HL-60 (cell line): ENCODE data around the gene RPRD1B.

Experiments
- DNase-seq, 2 experiments: peaks; one replicate each; pipeline ENCODE4 v3.0.0-alpha.2; 2010 to 2020; ENCODE audit warnings: low read depth in 1 of 2, low spot score in 1 of 2
- H3K27ac ChIP-seq: fragments of 250-450 bp; sonication (Bioruptor Pico); replicated peaks from 2 replicates; pipeline ENCODE4 v1.5.1; 2020; ENCODE audit warnings: mild to moderate bottlenecking, moderate library complexity
- H3K27me3 ChIP-seq: fragments of 250-450 bp; sonication (Bioruptor Pico); 2 replicates; pipeline ENCODE4 v1.5.1; 2021; ENCODE audit warnings: mild to moderate bottlenecking, moderate library complexity; ENCODE audit not compliant: insufficient read depth, poor library complexity, severe bottlenecking
- H3K4me3 ChIP-seq: replicated peaks from 2 replicates; pipeline ENCODE4 v1.5.1; 2011; ENCODE audit warnings: mild to moderate bottlenecking, control low read depth, low read length; ENCODE audit not compliant: insufficient read depth
- GABPA ChIP-seq: IDR thresholded peaks from 2 replicates; pipeline ENCODE4 v1.6.1; 2012; ENCODE audit warnings: low read depth
- POLR2AphosphoS5 ChIP-seq: IDR thresholded peaks from 2 replicates; pipeline ENCODE4 v1.6.1; 2012; ENCODE audit warnings: low read depth
- SPI1 ChIP-seq: IDR thresholded peaks from 2 replicates; pipeline ENCODE4 v1.6.1; 2012; ENCODE audit warnings: low read depth, mild to moderate bottlenecking, borderline replicate concordance
- TF ChIP-seq, protein P1 (sequence below): IDR thresholded peaks from one replicate; pipeline ENCODE4 v1.5.1; 2011; ENCODE audit warnings: low read length, control low read depth, inconsistent platforms; ENCODE audit not compliant: insufficient read depth
- TF ChIP-seq, protein P2 (sequence below): IDR thresholded peaks from 2 replicates; pipeline ENCODE4 v1.6.1; 2012; ENCODE audit warnings: low read depth; ENCODE audit not compliant: insufficient replicate concordance

The RPRD1B gene

DNA sequence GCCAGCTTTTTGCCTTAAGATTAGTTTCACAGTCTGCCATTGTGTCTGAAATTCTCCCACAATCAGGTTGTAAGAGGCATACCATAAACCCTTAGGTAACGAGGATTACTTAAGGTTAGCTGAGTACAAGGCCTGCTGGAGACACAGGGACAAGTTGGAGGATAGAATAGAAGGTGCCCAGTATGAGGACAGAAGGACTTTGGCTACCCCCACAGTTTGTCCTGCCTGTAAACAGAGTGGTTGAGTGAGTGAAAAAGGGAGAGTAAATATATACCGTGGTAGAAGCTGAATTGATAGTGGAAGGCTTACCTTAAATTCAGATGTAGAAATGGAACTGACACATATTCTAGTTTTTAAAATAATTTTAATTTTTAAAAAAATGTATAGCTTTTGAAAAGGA lies 19.3 kb downstream of the RPRD1B start:
- H3K27ac ChIP-seq: no peak overlapping the region

DNA sequence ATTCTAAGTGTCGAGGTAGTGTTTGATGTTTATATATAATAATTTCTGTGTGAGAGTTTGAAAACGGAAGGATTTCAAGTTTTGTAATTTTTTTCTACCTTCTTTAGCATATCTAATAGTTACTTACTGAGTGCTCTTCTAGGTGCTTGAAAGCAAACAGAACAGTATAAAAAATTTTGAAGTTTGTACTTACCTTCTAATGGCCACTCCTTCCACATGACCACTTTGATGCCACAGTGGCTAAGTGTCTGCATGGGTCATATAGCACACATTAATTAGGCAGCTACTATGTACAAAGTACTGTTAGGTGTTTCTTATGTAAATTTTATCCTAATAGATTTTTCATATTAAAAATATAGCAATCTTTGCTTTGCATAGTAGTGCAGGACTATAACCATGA lies 21.1 kb downstream of the RPRD1B start:
- no peak overlapping the region for H3K27ac ChIP-seq
- no peak overlapping the region for H3K4me3 ChIP-seq
- H3K27me3 ChIP-seq: no peaks in the 10 kb centered on the region
- no peak for TF ChIP-seq GABPA
- TF ChIP-seq, protein P1, sequence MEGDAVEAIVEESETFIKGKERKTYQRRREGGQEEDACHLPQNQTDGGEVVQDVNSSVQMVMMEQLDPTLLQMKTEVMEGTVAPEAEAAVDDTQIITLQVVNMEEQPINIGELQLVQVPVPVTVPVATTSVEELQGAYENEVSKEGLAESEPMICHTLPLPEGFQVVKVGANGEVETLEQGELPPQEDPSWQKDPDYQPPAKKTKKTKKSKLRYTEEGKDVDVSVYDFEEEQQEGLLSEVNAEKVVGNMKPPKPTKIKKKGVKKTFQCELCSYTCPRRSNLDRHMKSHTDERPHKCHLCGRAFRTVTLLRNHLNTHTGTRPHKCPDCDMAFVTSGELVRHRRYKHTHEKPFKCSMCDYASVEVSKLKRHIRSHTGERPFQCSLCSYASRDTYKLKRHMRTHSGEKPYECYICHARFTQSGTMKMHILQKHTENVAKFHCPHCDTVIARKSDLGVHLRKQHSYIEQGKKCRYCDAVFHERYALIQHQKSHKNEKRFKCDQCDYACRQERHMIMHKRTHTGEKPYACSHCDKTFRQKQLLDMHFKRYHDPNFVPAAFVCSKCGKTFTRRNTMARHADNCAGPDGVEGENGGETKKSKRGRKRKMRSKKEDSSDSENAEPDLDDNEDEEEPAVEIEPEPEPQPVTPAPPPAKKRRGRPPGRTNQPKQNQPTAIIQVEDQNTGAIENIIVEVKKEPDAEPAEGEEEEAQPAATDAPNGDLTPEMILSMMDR: no peak
- no peak for DNase-seq

More for the DNA sequence above, 19.3 kb downstream of the RPRD1B start:
- H3K4me3 ChIP-seq: no peak overlapping the region
- DNase-seq: no peak
- H3K27me3 ChIP-seq: no peaks in the 10 kb centered on the region
- TF ChIP-seq POLR2AphosphoS5: no peak
- TF ChIP-seq GABPA: no peak
- TF ChIP-seq, protein P1: no peak
- TF ChIP-seq, protein P2, sequence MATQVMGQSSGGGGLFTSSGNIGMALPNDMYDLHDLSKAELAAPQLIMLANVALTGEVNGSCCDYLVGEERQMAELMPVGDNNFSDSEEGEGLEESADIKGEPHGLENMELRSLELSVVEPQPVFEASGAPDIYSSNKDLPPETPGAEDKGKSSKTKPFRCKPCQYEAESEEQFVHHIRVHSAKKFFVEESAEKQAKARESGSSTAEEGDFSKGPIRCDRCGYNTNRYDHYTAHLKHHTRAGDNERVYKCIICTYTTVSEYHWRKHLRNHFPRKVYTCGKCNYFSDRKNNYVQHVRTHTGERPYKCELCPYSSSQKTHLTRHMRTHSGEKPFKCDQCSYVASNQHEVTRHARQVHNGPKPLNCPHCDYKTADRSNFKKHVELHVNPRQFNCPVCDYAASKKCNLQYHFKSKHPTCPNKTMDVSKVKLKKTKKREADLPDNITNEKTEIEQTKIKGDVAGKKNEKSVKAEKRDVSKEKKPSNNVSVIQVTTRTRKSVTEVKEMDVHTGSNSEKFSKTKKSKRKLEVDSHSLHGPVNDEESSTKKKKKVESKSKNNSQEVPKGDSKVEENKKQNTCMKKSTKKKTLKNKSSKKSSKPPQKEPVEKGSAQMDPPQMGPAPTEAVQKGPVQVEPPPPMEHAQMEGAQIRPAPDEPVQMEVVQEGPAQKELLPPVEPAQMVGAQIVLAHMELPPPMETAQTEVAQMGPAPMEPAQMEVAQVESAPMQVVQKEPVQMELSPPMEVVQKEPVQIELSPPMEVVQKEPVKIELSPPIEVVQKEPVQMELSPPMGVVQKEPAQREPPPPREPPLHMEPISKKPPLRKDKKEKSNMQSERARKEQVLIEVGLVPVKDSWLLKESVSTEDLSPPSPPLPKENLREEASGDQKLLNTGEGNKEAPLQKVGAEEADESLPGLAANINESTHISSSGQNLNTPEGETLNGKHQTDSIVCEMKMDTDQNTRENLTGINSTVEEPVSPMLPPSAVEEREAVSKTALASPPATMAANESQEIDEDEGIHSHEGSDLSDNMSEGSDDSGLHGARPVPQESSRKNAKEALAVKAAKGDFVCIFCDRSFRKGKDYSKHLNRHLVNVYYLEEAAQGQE: no peak
- TF ChIP-seq SPI1: no peak

DNA sequence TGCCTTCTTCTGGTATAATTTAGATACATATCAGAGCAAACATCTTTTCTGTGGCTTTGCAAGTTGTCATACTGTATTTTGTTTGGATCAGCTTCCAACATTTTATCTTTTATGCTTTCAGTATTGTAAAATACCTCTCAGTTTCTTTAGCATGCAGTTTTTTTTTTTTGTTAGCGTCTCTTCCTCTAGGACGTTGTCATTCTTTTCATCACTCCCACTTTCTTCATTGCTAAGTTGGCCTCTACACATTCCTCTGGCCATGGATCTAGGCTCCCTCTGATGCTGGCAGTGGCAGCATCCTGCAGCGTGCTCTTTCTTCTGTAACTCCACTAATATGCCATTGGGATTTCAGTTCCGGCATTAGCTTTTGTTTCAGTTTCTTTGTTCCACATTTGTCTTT lies 21.7 kb downstream of the RPRD1B start:
- Histone ChIP-seq H3K27ac (no peak overlapping the region), H3K4me3 (no peak overlapping the region), H3K27me3 (no peaks in the 10 kb centered on the region)
- DNase-seq: no peak
- TF ChIP-seq SPI1 (no peak), GABPA (no peak), POLR2AphosphoS5 (no peak)
- TF ChIP-seq, protein P2: no peak
- TF ChIP-seq, protein P1: no peak

DNA sequence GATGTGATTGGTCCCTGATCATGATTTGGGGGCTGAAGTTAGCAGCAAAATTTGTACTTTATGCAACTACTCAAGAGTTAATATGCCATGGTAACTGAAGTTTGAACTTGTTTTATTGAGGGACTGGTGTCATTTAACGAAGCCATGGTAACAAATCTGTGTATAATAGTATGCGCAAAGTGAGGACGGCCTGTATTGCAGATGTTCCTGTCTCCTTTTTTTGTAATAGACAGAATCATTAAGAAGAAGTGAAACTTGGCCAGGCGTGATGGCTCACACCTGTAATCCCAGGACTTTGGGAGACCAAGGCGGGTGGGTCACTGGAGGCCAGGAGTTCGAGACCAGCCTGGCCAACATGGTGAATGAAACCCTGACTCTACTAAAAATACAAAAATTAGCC lies 22.3 kb downstream of the RPRD1B start:
- no peaks in the 10 kb centered on the region for H3K27me3 ChIP-seq
- DNase-seq: no peak
- no peak for TF ChIP-seq GABPA
- no peak for TF ChIP-seq POLR2AphosphoS5
- TF ChIP-seq, protein P2: no peak
- TF ChIP-seq, protein P1: no peak
- no peak for TF ChIP-seq SPI1
- no peak overlapping the region for H3K4me3 ChIP-seq
- H3K27ac ChIP-seq: no peak overlapping the region
